Astrocyte (in vitro differentiated cells and primary cell): ENCODE measurements around the gene UCN. TPM values are rescaled to one million over a fixed set of nuclear protein-coding genes. Genes with fewer than 3 reads are reported as not detected.
A peak's percentile ranks its signal among the peaks of the same experiment; 100 is the strongest.
"Not testable (repeated sequence)": the region's sequence is repeated elsewhere in the genome, so short reads cannot be mapped to it uniquely, and the experiment has no call there.

Source experiments
- DNase-seq: peaks from one replicate; pipeline ENCODE4 v3.0.0-alpha.2; 2010; ENCODE audit warnings: low read depth
- FAIRE-seq: peaks from 2 replicates; lab custom pipeline; 2011; peaks lifted over from hg19 to GRCh38; lab: Jason Lieb, UNC
- H2AFZ ChIP-seq: 2 replicates; pipeline ENCODE4 v1.6.0; 2012; ENCODE audit warnings: low read depth, low read length, inconsistent platforms
- H3K27ac ChIP-seq: 2 replicates; pipeline ENCODE4 v1.5.1; 2011; ENCODE audit warnings: low read depth, low read length, inconsistent platforms
- H3K27me3 ChIP-seq: 2 replicates; pipeline ENCODE4 v1.6.0; 2011; ENCODE audit warnings: low read length, inconsistent platforms; ENCODE audit not compliant: insufficient read depth
- H3K36me3 ChIP-seq: 2 replicates; pipeline ENCODE4 v1.5.1; 2011; ENCODE audit warnings: low read length, inconsistent platforms; ENCODE audit not compliant: insufficient read depth
- H3K4me1 ChIP-seq: 2 replicates; pipeline ENCODE4 v1.5.1; 2011; ENCODE audit warnings: low read length, inconsistent platforms; ENCODE audit not compliant: insufficient read depth
- H3K4me2 ChIP-seq: 2 replicates; pipeline ENCODE4 v1.6.0; 2012; ENCODE audit warnings: low read length, inconsistent platforms
- H3K4me3 ChIP-seq: 2 replicates; pipeline ENCODE4 v1.5.1; 2011; ENCODE audit warnings: low read depth, mild to moderate bottlenecking, low read length, inconsistent platforms; ENCODE audit not compliant: insufficient read depth
- H3K79me2 ChIP-seq: 2 replicates; pipeline ENCODE4 v1.6.0; 2012; ENCODE audit warnings: mild to moderate bottlenecking, low read length, inconsistent platforms; ENCODE audit not compliant: insufficient read depth
- H3K9ac ChIP-seq: 2 replicates; pipeline ENCODE4 v1.6.0; 2012; ENCODE audit warnings: mild to moderate bottlenecking, low read length, inconsistent platforms
- H3K9me3 ChIP-seq: 2 replicates; pipeline ENCODE4 v1.5.1; 2012; ENCODE audit warnings: low read depth, mild to moderate bottlenecking, low read length, inconsistent platforms; ENCODE audit not compliant: insufficient read depth
- H4K20me1 ChIP-seq: 2 replicates; pipeline ENCODE4 v1.6.0; 2012; ENCODE audit warnings: low read length, inconsistent platforms; ENCODE audit not compliant: insufficient read depth
- H3K27ac Mint-ChIP-seq: one replicate; pipeline ENCODE4 v1.8.0; 2021; ENCODE audit warnings: mild to moderate bottlenecking, mixed read lengths; ENCODE audit not compliant: unreplicated experiment
- H3K27me3 Mint-ChIP-seq: one replicate; pipeline ENCODE4 v1.8.0; 2021; ENCODE audit warnings: low read depth, mixed read lengths; ENCODE audit not compliant: unreplicated experiment
- H3K36me3 Mint-ChIP-seq: one replicate; pipeline ENCODE4 v1.8.0; 2021; ENCODE audit warnings: low read depth, mixed read lengths; ENCODE audit not compliant: unreplicated experiment
- H3K4me1 Mint-ChIP-seq: one replicate; pipeline ENCODE4 v1.8.0; 2021; ENCODE audit warnings: low read depth, mixed read lengths; ENCODE audit not compliant: unreplicated experiment
- H3K4me3 Mint-ChIP-seq: one replicate; pipeline ENCODE4 v1.8.0; 2021; ENCODE audit warnings: mild to moderate bottlenecking, moderate library complexity, mixed read lengths; ENCODE audit not compliant: unreplicated experiment
- H3K9me3 Mint-ChIP-seq: one replicate; pipeline ENCODE4 v1.8.0; 2021; ENCODE audit warnings: mild to moderate bottlenecking, mixed read lengths; ENCODE audit not compliant: unreplicated experiment
- CTCF ChIP-seq: IDR thresholded peaks from 2 replicates; pipeline ENCODE4 v1.5.1; 2011; ENCODE audit warnings: low read depth, mild to moderate bottlenecking, inconsistent platforms, low read length, moderate library complexity; ENCODE audit not compliant: insufficient read depth
- EZH2 ChIP-seq: IDR thresholded peaks from 2 replicates; pipeline ENCODE4 v1.6.1; 2012; ENCODE audit warnings: mild to moderate bottlenecking, low read length, inconsistent platforms; ENCODE audit not compliant: insufficient read depth
- total RNA-seq: library from RNA; stranded (reverse); gene quantifications from 2 replicates; pipeline ENCODE4 v1.2.1, GENCODE V29; 2021

UCN gene
- total RNA-seq, 1 donor from 2014 or later = 1.1 TPM

DNA sequence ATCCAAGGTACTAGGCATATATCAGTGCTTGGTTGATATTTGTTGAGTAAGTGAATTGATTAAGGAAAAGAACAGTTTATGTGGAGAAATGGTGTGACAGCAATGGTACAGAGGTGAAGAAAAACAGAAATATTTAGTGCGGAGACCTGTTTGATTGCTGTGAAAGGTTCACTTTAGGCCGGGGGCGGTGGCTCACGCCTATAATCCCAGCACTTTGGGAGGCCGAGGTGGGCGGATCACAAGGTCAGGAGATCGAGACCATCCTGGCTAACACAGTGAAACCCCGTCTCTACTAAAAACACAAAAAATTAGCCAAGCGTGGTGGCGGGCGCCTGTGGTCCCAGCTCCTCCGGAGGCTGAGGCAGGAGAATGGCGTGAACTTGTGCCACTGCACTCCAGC lies 39.9 kb downstream of the UCN start:
- H3K4me1 Mint-ChIP-seq = peaks cover 15% of the 10 kb centered on the region
- not testable (repeated sequence) for H3K9me3 Mint-ChIP-seq, H3K9me3 ChIP-seq, H3K27ac Mint-ChIP-seq, H3K79me2 ChIP-seq, H2AFZ ChIP-seq, H3K36me3 ChIP-seq, H3K4me1 ChIP-seq, DNase-seq, H3K27ac ChIP-seq, H3K36me3 Mint-ChIP-seq, H3K9ac ChIP-seq, H3K4me2 ChIP-seq, FAIRE-seq, H3K4me3 Mint-ChIP-seq, H3K4me3 ChIP-seq
- H3K27me3 Mint-ChIP-seq = peaks cover 28% of the 10 kb centered on the region
- H3K27me3 ChIP-seq = peaks cover 62% of the 10 kb centered on the region
- peaks cover 14% of the 10 kb centered on the region for H4K20me1 ChIP-seq

GRCh38 chr2:27265536-27265870 lies 42.7 kb downstream of the UCN start:
- peaks cover 75% of the 10 kb centered on the region for H3K27me3 ChIP-seq
- peaks cover 2% of the 10 kb centered on the region for H3K9me3 ChIP-seq
- no peak for TF ChIP-seq EZH2
- peaks cover 14% of the 10 kb centered on the region for H4K20me1 ChIP-seq
- Mint-ChIP-seq H3K36me3 (no peaks in the 10 kb centered on the region), H3K9me3 (peaks cover 3% of the 10 kb centered on the region), H3K4me3 (no peak overlapping the region), H3K27ac (no peak overlapping the region), H3K27me3 (peaks cover 37% of the 10 kb centered on the region), H3K4me1 (peaks cover 7% of the 10 kb centered on the region)
- no peak overlapping the region for H3K4me3 ChIP-seq
- H3K79me2 ChIP-seq = no peaks in the 10 kb centered on the region
- no peak overlapping the region for H3K27ac ChIP-seq
- H3K36me3 ChIP-seq = no peaks in the 10 kb centered on the region
- peak overlapping the region; percentile 81 for H3K4me2 ChIP-seq
- peaks cover 6% of the 10 kb centered on the region for H3K4me1 ChIP-seq
- FAIRE-seq (no peak), DNase-seq (no peak)
- H2AFZ ChIP-seq = no peak overlapping the region
- no peak overlapping the region for H3K9ac ChIP-seq

DNA sequence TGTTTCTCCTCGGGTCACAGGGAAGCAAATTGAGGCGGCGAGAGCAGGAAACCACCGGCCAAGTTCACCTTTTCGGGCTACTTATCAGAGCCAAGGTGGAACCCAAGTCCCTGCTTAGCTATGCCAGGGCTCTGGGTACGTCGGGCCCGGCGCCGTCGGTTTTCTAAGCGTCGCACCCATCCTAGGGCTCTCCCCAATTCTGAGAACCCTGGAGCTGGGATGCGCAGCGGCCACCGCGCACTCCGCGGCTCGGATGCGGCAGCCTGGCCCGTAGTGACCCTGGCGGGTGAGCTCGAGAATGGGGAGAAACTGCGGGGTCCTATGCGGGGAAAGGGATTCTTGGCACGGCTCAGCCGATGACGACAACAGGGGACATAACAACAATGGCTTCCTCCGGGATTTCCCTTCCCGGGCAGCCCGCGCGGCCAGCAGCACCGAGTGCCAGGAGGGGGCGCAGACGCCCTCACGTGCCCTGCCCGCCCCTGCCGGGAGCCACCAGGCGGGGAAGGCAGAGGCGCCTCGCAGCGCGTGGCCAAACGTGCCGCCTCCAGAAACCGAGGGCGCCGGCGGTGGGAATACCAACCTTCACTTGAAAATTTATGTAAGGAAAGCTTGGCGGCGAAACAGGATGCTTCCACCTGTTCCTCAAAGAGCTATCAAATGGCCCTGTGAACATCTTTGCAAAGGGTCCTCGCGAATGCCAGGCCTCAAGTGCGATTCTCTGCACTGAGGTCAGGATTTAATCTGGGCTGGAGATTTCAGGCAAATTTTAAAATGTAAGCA lies 43.3 kb downstream of the UCN start:
- H3K9ac ChIP-seq = no peak overlapping the region
- H3K9me3 Mint-ChIP-seq = peaks cover 3% of the 10 kb centered on the region
- no peaks in the 10 kb centered on the region for H3K36me3 Mint-ChIP-seq
- no peak for TF ChIP-seq EZH2
- no peak for TF ChIP-seq CTCF
- peak overlapping the region; percentile 81 for H3K4me2 ChIP-seq
- DNase-seq (no peak), FAIRE-seq (no peak)
- peak overlapping the region; percentile 41 for H2AFZ ChIP-seq
- peak overlapping the region; percentile 75 for H3K4me3 Mint-ChIP-seq
- peaks cover 39% of the 10 kb centered on the region for H3K27me3 Mint-ChIP-seq
- peaks cover 79% of the 10 kb centered on the region for H3K27me3 ChIP-seq
- peaks cover 14% of the 10 kb centered on the region for H4K20me1 ChIP-seq
- peaks cover 2% of the 10 kb centered on the region for H3K9me3 ChIP-seq
- H3K4me1 Mint-ChIP-seq = peaks cover 3% of the 10 kb centered on the region
- peak overlapping the region; percentile 46 for H3K4me3 ChIP-seq
- H3K36me3 ChIP-seq = no peaks in the 10 kb centered on the region
- H3K27ac ChIP-seq = no peak overlapping the region
- H3K4me1 ChIP-seq = peaks cover 6% of the 10 kb centered on the region
- H3K79me2 ChIP-seq = no peaks in the 10 kb centered on the region
- H3K27ac Mint-ChIP-seq = peak overlapping the region; percentile 67
